SK-N-SH treated with all-trans-retinoic acid at 6 μM for 48 hours (cell line): ENCODE data around the gene SAG.

ENCODE experiments used
- ATAC-seq: fragments of 200-7000 bp; cut with Tn5 transposase; 3 replicates; pipeline ENCODE4 v1.9.1; 2020; ENCODE audit warnings: mild to moderate bottlenecking, moderate library complexity
- ARNTL ChIP-seq: fragments of 450-650 bp; formaldehyde crosslinking; IDR thresholded peaks from 2 replicates; pipeline ENCODE4 v1.5.0; 2020; ENCODE audit warnings: low read depth, mild to moderate bottlenecking, moderate library complexity, borderline replicate concordance
- BACH2 ChIP-seq: fragments of 250-450 bp; sonication (Bioruptor Pico); IDR thresholded peaks from 2 replicates; pipeline ENCODE4 v1.9.0; 2021; ENCODE audit warnings: mild to moderate bottlenecking, borderline replicate concordance
- CSDC2 ChIP-seq: fragments of 250-450 bp; sonication (Bioruptor Pico); IDR thresholded peaks from 2 replicates; pipeline ENCODE4 v1.5.0; 2020; ENCODE audit warnings: mild to moderate bottlenecking, moderate library complexity
- CSRNP3 ChIP-seq: fragments of 250-450 bp; sonication (Bioruptor Pico); IDR thresholded peaks from 2 replicates; pipeline ENCODE4 v1.5.1; 2021; ENCODE audit warnings: mild to moderate bottlenecking, moderate library complexity
- ESRRG ChIP-seq: fragments of 250-450 bp; sonication (Bioruptor Pico); IDR thresholded peaks from 2 replicates; pipeline ENCODE4 v1.6.1; 2021; ENCODE audit warnings: mild to moderate bottlenecking
- ISL1 ChIP-seq: fragments of 250-450 bp; sonication (Bioruptor Pico); IDR thresholded peaks from 2 replicates; pipeline ENCODE4 v2.1.2; 2022; ENCODE audit warnings: mild to moderate bottlenecking, moderate library complexity
- OSR1 ChIP-seq: fragments of 250-450 bp; sonication (Bioruptor Pico); IDR thresholded peaks from 2 replicates; pipeline ENCODE4 v1.8.0; 2022; ENCODE audit warnings: moderate library complexity, mild to moderate bottlenecking, inconsistent platforms
- POU6F1 ChIP-seq: fragments of 250-450 bp; sonication (Bioruptor Pico); IDR thresholded peaks from 2 replicates; pipeline ENCODE4 v1.8.0; 2021; ENCODE audit warnings: low read depth, mild to moderate bottlenecking, moderate library complexity, borderline replicate concordance
- RARB ChIP-seq: fragments of 250-450 bp; sonication (Bioruptor Pico); IDR thresholded peaks from 2 replicates; pipeline ENCODE4 v1.8.0; 2021; ENCODE audit warnings: mild to moderate bottlenecking, moderate library complexity
- SNAI2 ChIP-seq: fragments of 250-450 bp; sonication (Bioruptor Pico); IDR thresholded peaks from 2 replicates; pipeline ENCODE4 v1.5.0; 2020; ENCODE audit warnings: mild to moderate bottlenecking, moderate library complexity
- TCF4 ChIP-seq: fragments of 250-450 bp; sonication (Bioruptor Pico); IDR thresholded peaks from 2 replicates; pipeline ENCODE4 v1.8.0; 2021; ENCODE audit warnings: mild to moderate bottlenecking, moderate library complexity, borderline replicate concordance
- TOX ChIP-seq: fragments of 250-450 bp; sonication (Bioruptor Pico); IDR thresholded peaks from 2 replicates; pipeline ENCODE4 v1.8.0; 2021; ENCODE audit warnings: mild to moderate bottlenecking, moderate library complexity, borderline replicate concordance
- ZC3H10 ChIP-seq: fragments of 250-450 bp; sonication (Bioruptor Pico); IDR thresholded peaks from 2 replicates; pipeline ENCODE4 v1.5.1; 2021; ENCODE audit warnings: mild to moderate bottlenecking, moderate library complexity
- ZFP3 ChIP-seq: fragments of 250-450 bp; sonication (Bioruptor Pico); IDR thresholded peaks from 2 replicates; pipeline ENCODE4 v1.5.0; 2020; ENCODE audit warnings: mild to moderate bottlenecking, moderate library complexity
- ZFP30 ChIP-seq: fragments of 450-650 bp; formaldehyde crosslinking; IDR thresholded peaks from 2 replicates; pipeline ENCODE4 v1.5.0; 2022; ENCODE audit warnings: mild to moderate bottlenecking, moderate library complexity
- ZNF565 ChIP-seq: fragments of 450-650 bp; formaldehyde crosslinking; conservative IDR thresholded peaks from 2 replicates; pipeline ENCODE4 v1.5.0; 2020; ENCODE audit warnings: low read depth, mild to moderate bottlenecking, moderate library complexity
- ZNF70 ChIP-seq: fragments of 450-650 bp; formaldehyde crosslinking; IDR thresholded peaks from 2 replicates; pipeline ENCODE4 v1.5.0; 2020; ENCODE audit warnings: mild to moderate bottlenecking, moderate library complexity
- ZNF8 ChIP-seq: fragments of 450-650 bp; formaldehyde crosslinking; IDR thresholded peaks from 2 replicates; pipeline ENCODE4 v1.5.0; 2020; ENCODE audit warnings: mild to moderate bottlenecking, moderate library complexity
- TF ChIP-seq, protein P1 (sequence below): fragments of 250-450 bp; sonication (Bioruptor Pico); IDR thresholded peaks from 2 replicates; pipeline ENCODE4 v1.5.1; 2020; ENCODE audit warnings: low read depth, mild to moderate bottlenecking, moderate library complexity

Gene SAG

DNA sequence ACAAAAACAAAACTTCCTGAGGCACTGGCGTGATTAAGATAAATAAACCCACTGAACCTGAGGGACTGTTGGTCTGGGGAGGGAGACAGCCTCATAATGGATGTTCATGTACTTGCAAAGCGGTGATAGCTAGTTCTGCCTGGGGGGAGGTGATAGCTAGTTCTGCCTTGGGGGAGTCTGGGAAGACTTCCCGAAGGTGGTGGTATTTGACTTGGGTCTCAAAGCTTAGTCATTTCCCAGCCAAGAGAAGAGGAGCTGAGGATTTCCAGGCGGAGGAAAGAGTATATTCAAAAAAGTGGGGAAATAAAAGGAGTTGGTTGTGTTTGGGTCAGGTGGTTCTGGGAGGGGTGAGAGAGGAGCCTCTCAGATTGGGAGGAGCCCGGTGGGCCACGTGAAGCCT lies 71.4 kb downstream of the SAG start:
- no peak for ATAC-seq
- TF ChIP-seq ZNF565 (CRISPR knock-in tag): no peak
- no peak for TF ChIP-seq CSRNP3 (CRISPR knock-in tag)
- no peak for TF ChIP-seq OSR1 (CRISPR knock-in tag)
- no peak for TF ChIP-seq CSDC2 (CRISPR knock-in tag)
- no peak for TF ChIP-seq ZFP3 (CRISPR knock-in tag)
- TF ChIP-seq, all 23 proteins: peak for 0

GRCh38 chr2:233379441-233379840 lies 71.8 kb downstream of the SAG start:
- no peak for ATAC-seq
- TF ChIP-seq ZFP30 (CRISPR knock-in tag) (no peak), ESRRG (CRISPR knock-in tag) (no peak), SNAI2 (CRISPR knock-in tag) (no peak), BACH2 (no peak), POU6F1 (no peak), ISL1 (CRISPR knock-in tag) (no peak), ZFP3 (CRISPR knock-in tag) (no peak), ZNF70 (CRISPR knock-in tag) (no peak), ZC3H10 (CRISPR knock-in tag) (no peak)

DNA sequence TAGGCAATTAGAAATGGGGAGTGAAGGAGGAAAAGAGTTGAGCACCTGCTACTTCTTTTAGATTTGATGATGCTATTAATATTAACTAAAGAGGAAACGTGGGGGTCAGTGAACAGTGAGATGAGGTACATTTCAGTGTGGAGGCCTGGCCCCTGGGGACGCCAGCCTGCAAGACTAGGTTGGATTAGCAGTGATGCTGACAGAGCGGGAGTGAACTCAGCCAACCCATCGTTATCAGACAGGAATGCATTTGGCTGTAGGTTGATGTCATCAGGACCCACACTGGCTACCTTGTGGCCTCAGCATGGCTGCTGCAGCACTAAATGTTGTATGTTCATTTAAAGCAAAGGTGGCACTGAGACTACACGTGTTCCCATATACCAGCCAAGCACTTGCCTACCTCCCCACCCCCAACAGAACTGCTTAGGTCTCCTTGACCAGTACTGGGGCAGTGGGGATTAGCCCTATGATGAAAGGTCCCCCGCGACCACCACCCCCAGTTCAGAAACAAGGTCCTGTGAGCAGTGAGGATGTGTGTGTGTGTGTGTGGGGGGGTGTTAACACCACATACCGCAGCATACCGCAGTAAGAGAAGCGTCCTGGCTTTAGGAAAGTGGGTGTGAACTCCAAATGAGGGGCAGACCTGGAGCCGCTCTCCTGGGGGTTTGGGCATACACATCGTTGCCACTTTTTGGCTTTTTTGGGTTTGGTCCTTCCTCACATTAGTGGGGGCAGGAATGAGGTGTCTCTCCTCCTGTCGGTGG lies 72.7 kb downstream of the SAG start:
- no peak for ATAC-seq
- TF ChIP-seq, protein P1, sequence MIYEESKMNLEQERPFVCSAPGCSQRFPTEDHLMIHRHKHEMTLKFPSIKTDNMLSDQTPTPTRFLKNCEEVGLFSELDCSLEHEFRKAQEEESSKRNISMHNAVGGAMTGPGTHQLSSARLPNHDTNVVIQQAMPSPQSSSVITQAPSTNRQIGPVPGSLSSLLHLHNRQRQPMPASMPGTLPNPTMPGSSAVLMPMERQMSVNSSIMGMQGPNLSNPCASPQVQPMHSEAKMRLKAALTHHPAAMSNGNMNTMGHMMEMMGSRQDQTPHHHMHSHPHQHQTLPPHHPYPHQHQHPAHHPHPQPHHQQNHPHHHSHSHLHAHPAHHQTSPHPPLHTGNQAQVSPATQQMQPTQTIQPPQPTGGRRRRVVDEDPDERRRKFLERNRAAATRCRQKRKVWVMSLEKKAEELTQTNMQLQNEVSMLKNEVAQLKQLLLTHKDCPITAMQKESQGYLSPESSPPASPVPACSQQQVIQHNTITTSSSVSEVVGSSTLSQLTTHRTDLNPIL: no peak
- TF ChIP-seq RARB (CRISPR knock-in tag) (no peak), ZC3H10 (CRISPR knock-in tag) (no peak), ZNF8 (CRISPR knock-in tag) (no peak), CSRNP3 (CRISPR knock-in tag) (no peak), OSR1 (CRISPR knock-in tag) (no peak), SNAI2 (CRISPR knock-in tag) (no peak), BACH2 (no peak), TCF4 (no peak), ZFP30 (CRISPR knock-in tag) (no peak), ZFP3 (CRISPR knock-in tag) (no peak), ZNF70 (CRISPR knock-in tag) (no peak), CSDC2 (CRISPR knock-in tag) (no peak), ARNTL (CRISPR knock-in tag) (no peak), TOX (CRISPR knock-in tag) (no peak)
- TF ChIP-seq, all 23 proteins: peak for 0

GRCh38 chr2:233380995-233381637 lies 73.5 kb downstream of the SAG start:
- no peak for ATAC-seq
- TF ChIP-seq POU6F1: no peak
- TF ChIP-seq, protein P1: no peak
